HT-29 (cell line): ENCODE data around the gene NELFB. TPM values are rescaled to one million over a fixed set of nuclear protein-coding genes. Genes with fewer than 3 reads are reported as not detected.

Experiments
- DNase-seq: peaks from one replicate; pipeline ENCODE4 v3.0.0-alpha.2; 2015; ENCODE audit warnings: low spot score
- total RNA-seq: library from RNA; depleted of rRNA; stranded (reverse); fragments of >200 nt; shearing (Covaris generic); gene quantifications from 2 replicates; pipeline ENCODE4 v1.2.3, GENCODE V29; 2014

NELFB gene
- total RNA-seq, 1 experiment from 2014 or later = 111 TPM

GRCh38 chr9:137302449-137303150 is 47.5 kb downstream of the NELFB start:
- DNase-seq = no peak

- no peak for DNase-seq
These were observed 48.2 kb downstream of the NELFB start for GRCh38 chr9:137303151-137303892.

GRCh38 chr9:137303893-137304382 is 48.8 kb downstream of the NELFB start:
- no peak for DNase-seq

GRCh38 chr9:137304383-137305059 is 49.4 kb downstream of the NELFB start:
- no peak for DNase-seq

GRCh38 chr9:137305060-137305797 is 50.1 kb downstream of the NELFB start:
- peak; percentile 38 for DNase-seq

GRCh38 chr9:137305798-137306065 is 50.6 kb downstream of the NELFB start:
- DNase-seq = no peak

GRCh38 chr9:137306066-137306849 is 51.1 kb downstream of the NELFB start:
- DNase-seq = no peak

GRCh38 chr9:137306850-137307254 is 51.7 kb downstream of the NELFB start:
- no peak for DNase-seq

- no peak for DNase-seq
These were observed 52.3 kb downstream of the NELFB start for GRCh38 chr9:137307255-137308056.

GRCh38 chr9:137308057-137308619 is 53.0 kb downstream of the NELFB start:
- no peak for DNase-seq

GRCh38 chr9:137309368-137310188 is 54.5 kb downstream of the NELFB start:
- DNase-seq = no peak

GRCh38 chr9:137310189-137311052 is 55.3 kb downstream of the NELFB start:
- peak; percentile 46 for DNase-seq

- peak; percentile 89 for DNase-seq
These were observed 56.3 kb downstream of the NELFB start for GRCh38 chr9:137311171-137311985.

- DNase-seq = no peak
These were observed 57.1 kb downstream of the NELFB start for GRCh38 chr9:137311986-137312851.

GRCh38 chr9:137312852-137313325 is 57.8 kb downstream of the NELFB start:
- no peak for DNase-seq

- no peak for DNase-seq
These were observed 58.3 kb downstream of the NELFB start for GRCh38 chr9:137313326-137313936.
